Suppressor macrophage treated with lipopolysaccharide for 4 hours (primary cell): ENCODE data around the gene DLG2.

Experiments
- DNase-seq: peaks from one replicate; pipeline ENCODE4 v3.0.0-alpha.2; 2020

The DLG2 gene

GRCh38 chr11:84719935-84720577, 907.1 kb downstream of the DLG2 start:
- DNase-seq, result no peak

DNA sequence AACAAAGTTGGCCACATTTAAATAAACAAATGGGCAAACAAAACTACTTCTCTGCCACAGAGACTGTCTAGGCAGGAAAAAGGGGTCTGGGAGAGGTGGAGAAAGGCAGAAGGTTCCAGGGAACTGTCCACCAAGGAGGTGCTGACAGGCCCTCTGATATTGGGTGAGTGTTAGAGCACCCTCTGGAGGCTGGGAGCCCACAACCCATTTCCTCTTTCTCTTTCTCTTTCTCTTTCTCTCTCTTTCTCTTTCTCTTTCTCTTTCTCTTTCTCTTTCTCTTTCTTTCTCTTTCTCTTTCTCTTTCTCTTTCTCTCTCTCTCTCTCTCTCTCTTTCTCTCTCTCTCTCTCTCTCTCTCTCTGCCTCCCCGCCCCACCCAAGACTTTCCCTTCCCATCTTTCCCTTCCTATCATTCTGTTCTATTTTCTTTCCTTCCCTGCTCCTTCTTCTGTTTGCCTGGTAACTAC, 912.8 kb downstream of the DLG2 start:
- DNase-seq, result peak; percentile 71

GRCh38 chr11:84691830-84692229, 935.3 kb downstream of the DLG2 start:
- no peak for DNase-seq

DNA sequence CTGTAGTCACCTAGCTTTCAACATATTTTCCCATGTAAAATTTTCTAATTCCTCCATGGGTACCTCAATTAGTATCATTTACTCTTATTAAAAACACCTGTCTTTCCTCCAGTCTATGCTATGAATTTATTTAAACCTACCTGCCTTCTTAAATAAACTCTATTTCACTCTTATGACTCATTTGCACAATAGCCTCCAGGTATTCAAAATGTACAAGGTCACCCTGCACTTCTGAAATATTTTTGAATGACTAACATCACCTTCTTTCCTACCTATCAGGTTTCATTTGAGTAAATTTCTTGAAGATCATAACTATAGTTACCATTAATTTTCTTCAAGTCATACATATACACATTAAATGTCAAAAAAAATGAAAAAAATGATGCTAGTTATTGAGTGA, 939.7 kb downstream of the DLG2 start:
- DNase-seq, result no peak

DNA sequence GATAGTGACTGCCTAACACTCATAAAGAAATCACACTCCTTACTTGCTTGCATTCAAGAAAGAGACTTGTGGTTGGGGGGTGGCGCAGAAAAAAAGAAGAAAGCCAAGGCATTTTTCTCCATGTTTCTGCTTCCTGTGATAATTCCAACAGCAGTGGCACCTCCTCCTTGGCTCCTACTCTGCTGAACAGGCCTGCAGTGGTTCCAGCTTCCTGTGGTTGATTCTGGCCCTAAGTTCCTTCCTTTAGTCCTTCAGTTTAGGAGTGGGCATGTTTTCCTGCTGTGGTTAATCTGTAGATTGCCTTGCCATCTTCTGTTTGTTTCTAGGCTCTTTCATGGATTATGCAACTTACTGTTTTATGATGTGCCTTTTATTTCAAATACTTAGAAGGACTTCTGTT, 940.4 kb downstream of the DLG2 start:
- no peak for DNase-seq

DNA sequence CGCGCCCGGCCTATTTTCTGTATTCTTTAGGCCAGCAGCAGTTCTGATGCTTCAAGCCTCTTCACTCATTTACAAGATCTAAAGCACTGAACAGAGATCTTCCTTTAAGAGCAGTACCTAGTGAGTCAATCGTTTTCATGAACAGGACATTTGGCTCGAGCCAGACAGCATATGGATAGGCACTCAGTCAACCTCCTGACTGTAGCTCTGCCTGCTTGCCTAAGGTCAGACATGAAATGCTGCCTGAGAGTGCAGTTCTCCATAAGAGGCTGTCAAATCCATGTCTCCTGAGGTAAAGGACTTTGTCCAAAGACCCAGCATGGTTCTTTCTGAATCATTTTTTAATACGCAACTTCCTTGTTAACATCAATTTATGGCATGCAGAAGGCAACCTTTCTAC, 941.2 kb downstream of the DLG2 start:
- no peak for DNase-seq

GRCh38 chr11:84685149-84685548, 942.0 kb downstream of the DLG2 start:
- DNase-seq, result no peak

DNA sequence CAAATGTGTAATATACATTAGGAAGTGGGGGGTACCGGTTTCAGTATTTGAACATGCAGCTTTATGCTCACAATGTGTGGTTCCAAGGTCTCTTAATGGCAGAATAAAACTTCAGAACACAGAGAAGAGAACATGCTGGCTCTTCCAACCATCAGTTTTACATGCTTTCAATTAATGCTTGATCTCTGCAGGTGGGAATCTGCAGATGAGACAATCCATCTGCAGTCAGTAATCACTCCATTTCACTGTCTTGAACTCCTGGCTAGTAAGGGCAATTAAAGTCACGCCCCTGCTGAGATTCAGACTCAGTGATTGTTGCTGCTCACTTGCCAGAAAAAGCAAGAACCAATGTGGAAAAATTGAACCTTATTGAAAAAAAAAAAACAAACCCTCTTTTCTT, 945.7 kb downstream of the DLG2 start:
- no peak for DNase-seq

DNA sequence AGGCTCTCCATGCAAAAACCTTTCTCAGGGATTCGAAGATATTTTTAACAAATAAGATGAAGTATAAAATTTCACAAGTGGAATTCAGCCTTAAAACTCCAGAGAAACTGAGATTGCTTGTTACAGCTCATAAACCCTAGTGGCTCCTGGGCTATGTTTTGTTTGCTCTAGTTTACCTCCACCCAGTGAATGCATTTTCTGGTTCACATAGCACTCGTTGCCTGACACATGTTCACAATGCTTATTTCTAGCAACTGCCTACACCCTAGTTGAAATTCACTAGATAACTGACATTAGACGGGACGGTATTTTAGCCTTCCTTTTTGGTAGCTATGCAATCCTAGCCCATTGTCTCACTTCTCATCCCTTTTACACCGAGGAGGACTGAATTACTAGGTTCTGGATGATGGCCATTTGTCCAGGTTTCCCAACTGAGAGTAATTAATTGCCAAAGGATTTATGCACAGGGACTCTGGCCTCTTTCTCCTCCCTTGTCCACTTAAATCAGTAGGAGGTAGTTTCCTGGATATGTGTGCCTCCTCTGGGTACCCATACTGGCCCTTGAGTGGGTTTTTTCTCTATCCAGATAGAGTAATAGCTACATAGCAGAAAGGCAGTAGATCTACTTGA, 951.6 kb downstream of the DLG2 start:
- DNase-seq, result no peak

DNA sequence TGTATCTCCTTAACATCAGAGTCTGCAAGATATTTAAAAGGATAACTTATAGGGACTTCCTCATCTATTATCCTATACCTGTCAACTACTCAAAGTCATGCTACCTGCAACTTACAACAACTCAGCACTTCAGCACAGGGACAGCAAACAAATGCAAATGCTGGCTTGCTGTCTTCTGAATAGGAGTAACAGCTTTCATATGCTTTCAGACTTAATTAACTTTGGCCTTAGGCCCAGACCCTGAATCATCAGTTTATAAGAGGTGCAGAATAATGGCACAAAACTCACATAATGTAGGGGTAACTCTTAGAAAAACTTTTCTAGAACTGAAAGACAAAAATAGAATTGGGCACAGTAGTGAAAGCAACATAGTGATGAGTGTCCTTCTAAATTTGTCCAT, 953.4 kb downstream of the DLG2 start:
- no peak for DNase-seq

GRCh38 chr11:84671325-84671999, 955.7 kb downstream of the DLG2 start:
- no peak for DNase-seq

- no peak for DNase-seq
Observed at GRCh38 chr11:84663731-84664130, 963.4 kb downstream of the DLG2 start.

- no peak for DNase-seq
Observed at GRCh38 chr11:84660257-84660977, 966.7 kb downstream of the DLG2 start.

GRCh38 chr11:84655712-84656111, 971.4 kb downstream of the DLG2 start:
- no peak for DNase-seq

GRCh38 chr11:84648471-84648870, 978.7 kb downstream of the DLG2 start:
- DNase-seq, result no peak

GRCh38 chr11:84645988-84646694, 981.0 kb downstream of the DLG2 start:
- DNase-seq, result no peak

DNA sequence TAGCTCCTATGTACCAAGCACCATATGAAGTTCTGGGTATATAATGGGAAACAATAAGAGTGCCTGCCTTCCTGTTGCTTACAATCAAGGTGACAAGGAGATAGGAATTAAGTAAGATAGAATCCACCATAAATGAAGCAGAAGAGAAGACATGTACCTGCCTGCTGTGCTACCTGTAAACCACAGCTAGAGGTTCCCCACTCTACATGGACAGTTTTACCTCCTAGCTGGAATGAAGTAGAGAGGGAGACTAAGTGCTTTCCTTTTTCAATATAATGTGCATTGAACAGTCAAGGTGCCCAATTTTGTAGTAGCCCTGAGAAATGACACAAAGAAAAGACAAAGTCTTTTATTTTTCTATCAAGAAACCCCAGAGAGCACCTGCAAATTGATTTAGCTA, 984.6 kb downstream of the DLG2 start:
- DNase-seq, result no peak

DNA sequence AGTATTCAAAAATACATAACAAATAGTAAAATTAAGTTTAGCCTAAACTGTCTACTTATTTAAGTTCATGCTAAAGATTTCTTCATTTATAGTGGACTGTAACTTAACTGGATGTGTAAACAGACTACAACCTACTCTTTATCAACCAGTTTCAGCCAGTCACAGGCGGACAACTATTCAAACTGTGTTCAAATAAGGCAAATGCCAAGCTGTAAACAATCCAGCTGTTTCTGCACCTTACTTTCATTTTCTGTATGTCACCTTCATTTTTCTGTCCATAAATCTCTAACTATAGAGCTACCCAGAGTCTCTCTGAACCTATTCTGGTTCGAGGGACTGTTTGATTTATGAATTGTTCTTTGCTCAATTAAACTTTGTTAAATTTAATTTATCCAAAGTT, 992.8 kb downstream of the DLG2 start:
- DNase-seq, result no peak

DNA sequence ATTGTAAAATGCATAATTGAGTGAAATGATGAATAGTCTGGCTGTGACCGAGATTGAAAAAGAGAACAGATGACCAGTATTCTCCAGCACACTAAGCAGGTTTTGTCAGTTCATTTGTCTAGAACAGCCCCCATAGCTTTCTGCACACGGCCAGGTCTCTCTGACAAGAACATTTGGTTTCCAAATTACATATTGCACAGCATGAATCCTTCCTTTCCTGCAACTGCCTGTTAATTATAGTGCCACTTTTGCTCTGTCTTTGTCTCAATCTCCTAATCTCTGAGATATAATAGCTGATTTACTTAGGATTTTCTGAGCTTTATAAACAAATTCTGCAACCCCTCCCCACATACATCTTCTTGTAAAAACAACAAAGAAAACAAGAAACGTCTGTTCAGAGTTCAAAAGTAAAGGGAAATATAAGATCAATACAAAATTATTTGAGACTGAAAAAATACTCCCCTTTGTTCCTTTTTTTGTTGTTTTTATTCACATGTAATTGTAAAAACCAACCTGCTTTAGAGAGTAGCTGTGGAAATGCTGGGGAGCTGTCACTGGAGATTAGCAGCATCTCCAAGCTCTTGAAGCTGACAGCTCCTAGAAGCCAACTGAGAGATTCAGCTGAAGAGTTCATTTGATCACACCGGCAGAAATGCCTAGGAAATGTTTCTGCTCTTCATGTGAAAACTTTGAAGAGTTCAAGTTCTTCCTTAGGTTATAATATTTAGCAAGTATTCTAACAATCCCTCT, 998.1 kb downstream of the DLG2 start:
- no peak for DNase-seq

DNA sequence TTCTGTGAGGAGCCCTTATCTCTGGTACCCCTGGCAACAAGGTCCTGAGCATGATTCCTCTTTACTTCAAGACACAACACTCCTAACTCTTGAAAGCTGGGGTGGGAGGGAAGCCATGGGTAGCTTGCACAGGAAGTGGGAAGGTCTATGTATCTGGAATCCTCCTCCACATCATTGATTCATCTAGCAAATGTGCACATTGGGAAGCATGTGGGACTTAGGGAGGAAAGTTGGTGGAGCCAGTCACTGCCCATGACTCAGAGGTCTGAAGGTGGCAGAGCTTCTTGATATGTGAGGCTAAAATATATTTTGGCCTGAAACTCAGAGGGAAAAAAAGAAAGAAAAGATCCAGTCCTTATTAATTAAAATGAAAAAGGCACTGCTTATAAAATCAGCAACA, 1000.9 kb downstream of the DLG2 start:
- DNase-seq, result no peak

GRCh38 chr11:84612645-84613044, 1014.5 kb downstream of the DLG2 start:
- DNase-seq, result no peak

GRCh38 chr11:84608837-84609196, 1018.3 kb downstream of the DLG2 start:
- DNase-seq, result no peak
